GM18867 (cell line): ENCODE data around the gene MCAM.

Source experiments
- ATAC-seq: cut with Tn5 transposase; IDR thresholded peaks from one replicate; pipeline ENCODE4 v1.9.1; 2021; ENCODE audit warnings: mild to moderate bottlenecking, moderate library complexity; ENCODE audit not compliant: unreplicated experiment

Gene MCAM

GRCh38 chr11:119332111-119332765 is 15.3 kb upstream of the MCAM start:
- ATAC-seq, result no peak

- no peak for ATAC-seq
Observed at GRCh38 chr11:119330237-119330636, 13.3 kb upstream of the MCAM start.

- ATAC-seq, result no peak
Observed at GRCh38 chr11:119329320-119329719, 12.4 kb upstream of the MCAM start.

GRCh38 chr11:119324189-119324588 is 7.3 kb upstream of the MCAM start:
- no peak for ATAC-seq

GRCh38 chr11:119323532-119324033 is 6.7 kb upstream of the MCAM start:
- no peak for ATAC-seq

GRCh38 chr11:119322921-119323531 is 6.1 kb upstream of the MCAM start:
- no peak for ATAC-seq

GRCh38 chr11:119322360-119322739 is 5.4 kb upstream of the MCAM start:
- no peak for ATAC-seq

- peak; percentile 52 for ATAC-seq
Observed at GRCh38 chr11:119320776-119321524, 4.0 kb upstream of the MCAM start.

GRCh38 chr11:119320240-119320775 is 3.4 kb upstream of the MCAM start:
- no peak for ATAC-seq

- no peak for ATAC-seq
Observed at GRCh38 chr11:119319700-119320239, 2.8 kb upstream of the MCAM start.

GRCh38 chr11:119319136-119319699 is 2.3 kb upstream of the MCAM start:
- ATAC-seq, result no peak

GRCh38 chr11:119318240-119319135 is 1.6 kb upstream of the MCAM start:
- ATAC-seq, result no peak

GRCh38 chr11:119317592-119318239 is 786 bp upstream of the MCAM start:
- no peak for ATAC-seq

GRCh38 chr11:119316016-119316728 is 758 bp downstream of the MCAM start:
- no peak for ATAC-seq

GRCh38 chr11:119315131-119316015 is 1.6 kb downstream of the MCAM start:
- no peak for ATAC-seq

- no peak for ATAC-seq
Observed at GRCh38 chr11:119314726-119315125, 2.2 kb downstream of the MCAM start.

GRCh38 chr11:119310682-119311052 is 6.3 kb downstream of the MCAM start:
- no peak for ATAC-seq
